ENCODE measurements around the gene SPATA12.

DNA sequence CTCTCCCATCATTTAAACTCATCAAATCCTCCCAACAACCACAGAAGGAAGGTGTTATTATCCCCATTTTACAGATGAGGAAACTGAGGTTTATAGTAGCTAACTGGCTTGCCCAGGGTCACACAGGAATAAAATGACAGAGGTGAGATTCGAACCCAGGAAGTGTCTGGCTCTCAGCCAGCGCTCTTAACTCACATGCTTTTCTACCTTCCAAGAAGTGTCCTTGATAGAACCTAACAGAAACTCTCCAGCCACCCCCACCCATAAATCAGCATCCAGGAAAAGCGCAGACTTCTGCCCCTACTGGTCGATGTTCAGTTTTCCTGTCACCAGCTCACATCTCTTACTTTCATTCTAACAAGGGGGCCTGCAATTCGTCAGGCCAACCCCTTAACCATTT, 51.7 kb downstream of the SPATA12 start:
- TF ChIP-seq POLR2AphosphoS5 (IDR thresholded peaks at IDR 0.05; ENCODE audit: low read depth, low read length) (no peak), SIN3A (IDR thresholded peaks at IDR 0.05; ENCODE audit: borderline replicate concordance, insufficient read depth, low read depth, low read length) (no peak)
- TF ChIP-seq, protein P1, sequence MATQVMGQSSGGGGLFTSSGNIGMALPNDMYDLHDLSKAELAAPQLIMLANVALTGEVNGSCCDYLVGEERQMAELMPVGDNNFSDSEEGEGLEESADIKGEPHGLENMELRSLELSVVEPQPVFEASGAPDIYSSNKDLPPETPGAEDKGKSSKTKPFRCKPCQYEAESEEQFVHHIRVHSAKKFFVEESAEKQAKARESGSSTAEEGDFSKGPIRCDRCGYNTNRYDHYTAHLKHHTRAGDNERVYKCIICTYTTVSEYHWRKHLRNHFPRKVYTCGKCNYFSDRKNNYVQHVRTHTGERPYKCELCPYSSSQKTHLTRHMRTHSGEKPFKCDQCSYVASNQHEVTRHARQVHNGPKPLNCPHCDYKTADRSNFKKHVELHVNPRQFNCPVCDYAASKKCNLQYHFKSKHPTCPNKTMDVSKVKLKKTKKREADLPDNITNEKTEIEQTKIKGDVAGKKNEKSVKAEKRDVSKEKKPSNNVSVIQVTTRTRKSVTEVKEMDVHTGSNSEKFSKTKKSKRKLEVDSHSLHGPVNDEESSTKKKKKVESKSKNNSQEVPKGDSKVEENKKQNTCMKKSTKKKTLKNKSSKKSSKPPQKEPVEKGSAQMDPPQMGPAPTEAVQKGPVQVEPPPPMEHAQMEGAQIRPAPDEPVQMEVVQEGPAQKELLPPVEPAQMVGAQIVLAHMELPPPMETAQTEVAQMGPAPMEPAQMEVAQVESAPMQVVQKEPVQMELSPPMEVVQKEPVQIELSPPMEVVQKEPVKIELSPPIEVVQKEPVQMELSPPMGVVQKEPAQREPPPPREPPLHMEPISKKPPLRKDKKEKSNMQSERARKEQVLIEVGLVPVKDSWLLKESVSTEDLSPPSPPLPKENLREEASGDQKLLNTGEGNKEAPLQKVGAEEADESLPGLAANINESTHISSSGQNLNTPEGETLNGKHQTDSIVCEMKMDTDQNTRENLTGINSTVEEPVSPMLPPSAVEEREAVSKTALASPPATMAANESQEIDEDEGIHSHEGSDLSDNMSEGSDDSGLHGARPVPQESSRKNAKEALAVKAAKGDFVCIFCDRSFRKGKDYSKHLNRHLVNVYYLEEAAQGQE (IDR thresholded peaks at IDR 0.05; ENCODE audit: insufficient read depth in 1 of 2, low read depth in 2 of 2, low read length in 1 of 2): no peak
- TF ChIP-seq, protein P2, sequence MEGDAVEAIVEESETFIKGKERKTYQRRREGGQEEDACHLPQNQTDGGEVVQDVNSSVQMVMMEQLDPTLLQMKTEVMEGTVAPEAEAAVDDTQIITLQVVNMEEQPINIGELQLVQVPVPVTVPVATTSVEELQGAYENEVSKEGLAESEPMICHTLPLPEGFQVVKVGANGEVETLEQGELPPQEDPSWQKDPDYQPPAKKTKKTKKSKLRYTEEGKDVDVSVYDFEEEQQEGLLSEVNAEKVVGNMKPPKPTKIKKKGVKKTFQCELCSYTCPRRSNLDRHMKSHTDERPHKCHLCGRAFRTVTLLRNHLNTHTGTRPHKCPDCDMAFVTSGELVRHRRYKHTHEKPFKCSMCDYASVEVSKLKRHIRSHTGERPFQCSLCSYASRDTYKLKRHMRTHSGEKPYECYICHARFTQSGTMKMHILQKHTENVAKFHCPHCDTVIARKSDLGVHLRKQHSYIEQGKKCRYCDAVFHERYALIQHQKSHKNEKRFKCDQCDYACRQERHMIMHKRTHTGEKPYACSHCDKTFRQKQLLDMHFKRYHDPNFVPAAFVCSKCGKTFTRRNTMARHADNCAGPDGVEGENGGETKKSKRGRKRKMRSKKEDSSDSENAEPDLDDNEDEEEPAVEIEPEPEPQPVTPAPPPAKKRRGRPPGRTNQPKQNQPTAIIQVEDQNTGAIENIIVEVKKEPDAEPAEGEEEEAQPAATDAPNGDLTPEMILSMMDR (IDR thresholded peaks at IDR 0.05): peak; percentile 62

Measured in Panc1 (cell line).